LoVo (cell line): Measurements from ENCODE around the gene GTPBP4.
"Not testable (repeated sequence)": the region's sequence is repeated elsewhere in the genome, so short reads cannot be mapped to it uniquely, and the experiment has no call there.

Experiments used
- DNase-seq: peaks from one replicate; pipeline ENCODE4 v3.0.0-alpha.2; 2016; ENCODE audit warnings: low spot score

GTPBP4 gene

DNA sequence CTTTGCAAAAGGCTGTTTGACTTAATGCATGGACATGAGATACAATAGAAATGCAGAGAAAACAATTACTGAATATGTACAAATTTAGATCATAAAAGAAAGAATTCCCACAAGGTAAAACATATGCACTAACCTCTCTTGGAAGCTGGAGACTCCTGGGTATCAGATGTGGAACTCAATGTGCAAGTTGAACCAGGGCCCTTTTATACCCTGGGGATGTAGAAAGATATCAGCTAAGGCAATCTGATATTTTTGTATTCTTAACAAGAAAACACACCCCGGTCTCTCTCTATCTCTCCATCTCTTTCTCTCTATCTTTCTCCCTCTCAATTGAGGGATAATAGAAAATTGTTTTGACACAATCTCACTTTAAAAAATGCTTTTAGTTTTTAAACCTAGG, 37.4 kb downstream of the GTPBP4 start, which contains the start of gene IDI2:
Gene IDI2, minus strand, starts transcription at position 177 of the 400 bp plus-strand sequence. CDS start 1,136 bp downstream, outside the sequence.
- DNase-seq, result no peak

DNA sequence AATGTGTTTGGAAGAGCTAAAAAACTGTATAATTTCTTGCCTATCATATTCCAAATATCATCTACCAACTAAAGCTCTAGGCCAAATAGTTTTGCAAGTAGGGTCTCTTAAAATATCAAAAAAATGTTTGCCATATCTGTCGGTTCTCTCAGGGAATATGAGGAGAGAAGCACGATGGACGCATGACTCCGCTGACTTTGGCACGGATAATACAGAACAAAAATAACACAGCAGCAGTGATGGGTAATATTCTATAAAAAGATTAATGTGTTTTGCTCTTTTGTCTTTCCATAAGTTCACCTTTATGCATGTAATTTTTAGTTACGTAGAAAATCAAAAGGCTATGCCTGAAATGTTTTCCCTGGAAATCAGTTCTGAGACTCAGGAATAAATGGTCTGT, 38.3 kb downstream of the GTPBP4 start:
- no peak for DNase-seq

DNA sequence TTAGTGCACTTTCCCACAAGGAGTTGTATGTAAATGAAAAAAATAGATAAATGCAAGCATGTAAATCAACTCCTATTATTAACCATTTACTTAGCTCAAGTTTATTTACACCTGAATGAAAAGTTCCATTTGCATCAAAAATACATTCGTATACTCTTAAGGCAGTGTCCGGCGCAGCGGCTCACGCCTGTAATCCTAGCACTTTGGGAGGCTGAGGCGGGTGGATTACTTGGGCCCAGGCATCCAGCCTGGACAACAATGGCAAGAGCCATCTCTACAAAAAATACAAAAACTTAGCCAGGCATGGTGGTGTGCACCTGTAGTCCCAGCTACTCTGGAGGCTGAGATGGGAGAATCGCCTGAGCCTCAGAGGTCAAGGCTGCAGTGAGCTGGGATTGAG, 41.6 kb downstream of the GTPBP4 start:
- no peak for DNase-seq

DNA sequence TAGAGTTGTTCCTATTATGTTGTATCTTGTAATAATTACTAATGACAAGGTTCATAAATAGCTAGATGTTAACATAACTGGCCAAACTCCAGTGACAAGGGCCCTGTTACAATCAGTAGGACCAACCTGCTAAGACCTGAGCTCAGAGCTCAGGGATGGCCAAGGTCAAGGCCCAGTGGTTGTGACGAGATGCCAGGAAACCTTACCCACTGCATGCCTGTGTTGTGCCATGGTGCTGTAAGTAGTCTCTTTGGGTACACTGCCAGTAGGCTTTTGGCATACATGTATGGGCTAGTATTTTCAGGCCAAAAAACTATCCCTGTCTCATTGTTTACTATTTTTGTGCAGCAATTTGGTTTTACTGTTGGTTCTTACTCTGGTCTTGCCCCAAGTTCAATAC, 45.4 kb downstream of the GTPBP4 start:
- no peak for DNase-seq

DNA sequence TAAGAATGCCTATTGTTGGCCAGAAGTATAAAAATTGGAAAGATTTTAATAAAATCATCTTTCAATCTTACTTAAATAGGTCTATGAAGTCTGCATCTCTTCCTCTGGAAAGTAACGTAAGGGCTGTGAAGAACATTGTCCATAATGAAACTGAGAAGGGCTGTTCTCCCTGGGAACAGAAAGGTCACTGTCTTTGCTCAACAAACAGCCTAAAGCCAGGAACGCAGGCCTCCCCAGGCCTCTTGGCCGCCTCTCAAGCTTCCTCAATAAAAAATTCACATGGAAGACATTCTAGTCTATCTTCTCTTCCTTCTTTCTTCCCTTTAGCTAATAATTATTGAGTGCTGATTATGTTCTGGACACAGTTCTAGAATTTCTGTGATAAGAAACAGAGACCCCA, 46.5 kb downstream of the GTPBP4 start:
- no peak for DNase-seq

DNA sequence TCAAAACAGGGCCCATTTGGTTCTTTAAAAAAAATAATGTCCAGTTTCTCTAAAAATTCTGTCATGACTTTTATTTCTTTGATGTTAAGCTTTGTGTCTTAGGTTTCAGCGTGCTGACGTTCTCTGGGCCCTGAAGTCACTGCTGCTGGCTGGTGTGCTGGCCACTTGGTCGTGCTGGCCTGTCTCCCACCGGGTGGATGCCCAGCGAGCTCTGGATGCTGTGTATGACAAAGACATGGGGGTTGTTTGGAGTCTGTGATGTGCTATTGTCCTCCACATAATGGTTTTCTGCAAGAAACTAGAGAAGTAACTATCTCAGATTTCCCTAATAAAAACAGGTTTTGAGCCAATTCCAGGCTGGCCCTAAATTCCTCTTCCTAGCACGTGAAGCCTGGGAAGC, 47.0 kb downstream of the GTPBP4 start:
- DNase-seq, result no peak

DNA sequence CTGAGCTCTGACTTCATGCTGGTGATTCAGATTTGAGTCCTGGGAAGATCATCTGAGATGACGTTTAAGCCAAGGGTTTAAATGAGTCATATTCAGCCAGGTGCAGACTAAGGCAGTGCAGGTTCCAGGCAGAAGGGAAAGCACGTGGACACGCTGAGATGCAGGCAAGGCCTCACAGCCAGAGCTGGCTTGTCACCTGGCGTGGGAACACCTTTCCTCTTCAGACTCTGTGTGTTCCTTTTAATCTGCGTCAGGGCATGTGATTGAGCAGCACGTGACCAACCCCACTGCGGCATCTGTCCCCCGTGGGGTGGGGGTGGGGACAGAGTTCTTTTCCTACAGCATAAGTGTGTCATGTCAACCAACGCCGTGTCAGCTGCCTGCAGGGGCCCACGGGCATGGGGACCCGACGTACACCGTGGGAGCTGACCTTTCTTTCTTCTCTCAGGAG, 48.1 kb downstream of the GTPBP4 start:
- no peak for DNase-seq

DNA sequence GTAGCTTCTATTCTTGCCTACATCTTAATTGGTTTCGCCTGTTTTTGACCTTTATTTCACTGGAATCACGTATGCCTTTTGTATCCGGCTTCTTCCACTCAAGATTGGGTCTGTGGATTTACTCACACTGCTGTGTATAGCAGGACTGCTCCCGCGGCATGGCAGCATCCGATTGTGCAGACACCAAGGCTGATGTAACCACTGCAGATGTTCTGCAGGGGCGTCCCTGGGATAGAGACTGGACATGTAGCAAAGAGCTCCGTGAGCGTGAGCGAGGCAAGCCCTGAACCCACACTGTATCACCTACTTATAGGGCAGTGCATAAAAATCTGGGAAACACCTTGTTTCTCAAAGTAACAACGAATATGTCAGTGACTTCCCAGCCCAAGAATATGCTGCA, 48.9 kb downstream of the GTPBP4 start:
- no peak for DNase-seq

DNA sequence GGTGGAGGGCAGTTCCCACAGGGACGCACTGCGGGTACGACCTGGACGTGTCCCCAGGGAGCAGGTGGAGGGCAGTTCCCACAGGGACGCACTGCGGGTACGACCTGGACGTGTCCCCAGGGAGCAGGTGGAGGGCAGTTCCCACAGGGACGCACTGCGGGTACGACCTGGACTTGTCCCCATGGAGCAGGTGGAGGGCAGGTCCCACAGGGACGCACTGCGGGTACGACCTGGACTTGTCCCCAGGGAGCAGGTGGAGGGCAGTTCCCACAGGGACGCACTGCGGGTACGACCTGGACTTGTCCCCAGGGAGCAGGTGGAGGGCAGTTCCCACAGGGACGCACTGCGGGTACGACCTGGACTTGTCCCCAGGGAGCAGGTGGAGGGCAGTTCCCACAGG, 50.5 kb downstream of the GTPBP4 start:
- DNase-seq, result not testable (repeated sequence)

DNA sequence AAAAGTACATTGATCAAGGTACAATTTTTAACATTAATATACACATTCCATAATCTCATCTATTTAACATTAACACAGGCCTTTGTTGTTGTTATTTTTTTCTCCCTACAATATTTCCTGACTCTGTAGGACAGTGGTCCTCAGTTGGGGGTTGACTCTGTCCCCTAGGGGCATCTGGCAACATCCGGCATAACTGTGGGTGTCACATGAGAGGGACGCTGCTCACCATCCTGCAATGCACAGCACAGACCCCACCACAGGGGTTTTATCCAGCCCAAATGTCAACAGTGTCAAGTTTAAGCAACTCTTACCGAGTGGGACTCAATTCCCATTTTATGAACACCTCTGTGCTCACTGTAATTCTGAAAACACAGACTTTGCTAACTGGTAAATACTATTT, 51.9 kb downstream of the GTPBP4 start:
- no peak for DNase-seq

DNA sequence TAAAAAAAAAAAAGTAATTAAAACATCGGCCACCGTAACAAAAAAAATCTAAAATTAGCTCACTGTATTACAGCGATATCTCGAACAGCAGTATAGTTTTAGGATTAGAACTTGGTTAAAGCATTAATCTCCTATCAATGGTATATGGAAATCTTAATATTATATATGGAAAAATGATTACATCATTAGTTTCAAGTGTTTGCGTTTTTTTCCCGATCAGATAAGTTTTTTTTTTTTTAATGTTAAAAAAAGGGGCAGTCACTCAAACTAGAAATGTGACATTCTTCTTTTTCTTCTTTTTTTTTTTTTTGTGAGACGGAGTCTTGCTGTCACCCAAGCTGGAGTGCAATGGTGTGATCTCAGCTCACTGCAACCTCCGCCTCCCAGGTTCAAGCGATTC, 53.3 kb downstream of the GTPBP4 start:
- no peak for DNase-seq

DNA sequence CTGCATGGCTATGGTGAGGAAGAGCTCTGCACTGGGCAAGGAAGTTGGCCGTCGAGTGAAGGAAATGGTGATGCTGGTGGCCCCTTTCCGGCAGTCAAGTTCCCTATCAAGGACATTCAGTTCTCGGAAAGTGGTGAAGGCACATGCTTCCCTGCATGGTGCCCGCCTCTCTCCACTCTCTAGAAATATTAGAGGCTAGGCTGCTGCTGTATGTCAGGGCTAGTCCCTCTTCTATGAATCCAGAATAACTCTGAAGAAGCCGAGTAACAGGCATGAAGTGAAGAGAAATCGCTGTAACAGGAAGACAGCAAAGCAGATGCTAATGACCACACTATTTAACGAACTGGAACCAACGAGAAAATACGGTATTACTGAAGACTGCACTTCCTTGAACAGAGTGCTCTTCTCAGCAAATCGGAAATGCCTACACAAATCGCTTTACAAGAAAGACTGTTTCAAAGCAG, 55.3 kb downstream of the GTPBP4 start:
- no peak for DNase-seq

DNA sequence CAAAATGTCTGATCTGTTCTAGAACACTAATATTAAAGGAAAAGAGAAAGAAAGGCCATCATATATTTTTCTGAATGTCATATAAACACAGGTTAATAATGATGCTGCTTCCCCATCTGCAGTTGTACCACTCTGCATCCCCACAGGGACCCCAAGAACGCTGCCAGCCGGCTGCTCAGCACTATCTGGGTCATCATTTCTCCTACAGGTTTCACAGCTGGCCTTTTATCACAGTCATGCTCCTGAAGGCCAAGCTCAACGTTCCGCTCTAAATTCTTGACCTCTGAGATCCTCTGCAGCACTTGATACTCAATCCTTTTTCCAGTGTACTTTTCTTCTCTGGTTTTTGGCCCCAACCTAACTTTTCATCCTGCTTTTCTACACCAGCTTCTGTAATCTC, 55.9 kb downstream of the GTPBP4 start:
- DNase-seq, result no peak

DNA sequence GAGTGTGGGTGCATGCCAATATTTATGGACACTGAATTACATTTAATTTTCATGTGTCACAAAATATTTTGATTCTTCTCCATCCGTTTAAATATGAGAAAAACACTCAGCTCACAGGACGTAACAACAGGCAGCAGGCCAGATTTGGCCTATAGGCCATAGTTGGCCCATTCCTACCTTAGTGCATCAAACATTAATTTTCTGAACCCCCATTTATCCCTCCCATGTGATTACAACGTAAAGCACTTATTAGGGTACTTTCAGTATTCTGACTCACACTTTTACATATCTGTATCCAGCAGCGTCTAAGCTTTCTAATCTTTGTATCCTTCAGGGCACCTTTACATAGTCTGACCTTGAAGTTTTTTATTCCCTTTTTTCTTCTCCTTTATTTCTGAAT, 56.7 kb downstream of the GTPBP4 start:
- DNase-seq, result no peak

DNA sequence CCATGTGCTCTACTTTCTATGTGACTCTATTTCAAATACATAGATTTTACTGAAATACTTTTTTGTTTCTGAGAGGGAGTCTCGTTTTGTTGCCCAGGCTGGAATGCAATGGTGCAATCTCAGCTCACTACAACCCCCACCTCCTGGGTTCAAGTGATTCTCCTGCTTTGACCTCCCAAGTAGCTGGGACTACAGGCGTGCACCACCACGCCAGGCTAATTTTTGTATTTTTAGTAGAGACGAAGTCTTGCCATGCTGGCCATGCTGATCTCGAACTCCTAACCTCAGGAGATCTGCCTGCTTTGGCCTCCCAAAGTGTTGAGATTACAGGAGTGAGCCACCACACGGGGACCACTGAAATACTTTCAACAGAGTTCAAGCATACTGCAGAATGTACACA, 57.2 kb downstream of the GTPBP4 start:
- no peak for DNase-seq

DNA sequence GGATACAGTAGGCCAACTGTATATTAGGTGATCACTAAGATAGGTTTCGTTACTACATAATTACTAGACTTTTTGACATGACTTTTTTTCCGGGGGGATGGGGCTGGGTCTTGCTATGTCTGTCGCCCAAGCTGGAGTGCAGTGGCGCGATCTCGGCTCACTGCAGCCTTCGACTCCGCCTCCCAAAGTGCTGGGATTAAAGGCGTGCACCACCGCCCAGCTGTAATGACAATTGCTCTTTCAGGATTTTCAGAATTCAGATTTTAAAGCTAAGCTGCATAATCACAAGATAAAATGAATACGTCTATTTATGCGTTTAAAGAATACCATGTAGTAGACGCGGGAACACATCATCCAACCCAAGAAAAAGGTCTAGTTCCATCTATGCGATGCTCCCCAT, 59.7 kb downstream of the GTPBP4 start:
- DNase-seq, result no peak

DNA sequence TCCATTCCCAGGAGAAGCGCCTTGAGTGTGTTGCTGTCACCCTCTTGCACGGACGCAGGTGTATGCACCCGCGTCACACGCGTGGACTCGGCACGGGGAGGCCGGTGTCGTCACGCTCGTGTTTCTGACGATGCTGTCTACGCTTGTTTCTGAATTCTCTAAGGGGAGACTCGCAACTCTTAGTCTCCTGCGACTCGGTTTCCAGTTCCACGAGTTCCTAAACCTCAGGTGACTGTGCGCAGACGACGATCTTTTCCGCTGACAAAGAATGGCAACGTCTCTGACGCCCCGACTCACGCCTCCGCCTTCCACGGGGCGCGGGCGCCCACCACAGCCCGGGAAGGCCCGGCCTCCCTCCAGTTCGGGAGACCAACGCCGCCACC, 60.1 kb downstream of the GTPBP4 start:
- DNase-seq, result no peak

DNA sequence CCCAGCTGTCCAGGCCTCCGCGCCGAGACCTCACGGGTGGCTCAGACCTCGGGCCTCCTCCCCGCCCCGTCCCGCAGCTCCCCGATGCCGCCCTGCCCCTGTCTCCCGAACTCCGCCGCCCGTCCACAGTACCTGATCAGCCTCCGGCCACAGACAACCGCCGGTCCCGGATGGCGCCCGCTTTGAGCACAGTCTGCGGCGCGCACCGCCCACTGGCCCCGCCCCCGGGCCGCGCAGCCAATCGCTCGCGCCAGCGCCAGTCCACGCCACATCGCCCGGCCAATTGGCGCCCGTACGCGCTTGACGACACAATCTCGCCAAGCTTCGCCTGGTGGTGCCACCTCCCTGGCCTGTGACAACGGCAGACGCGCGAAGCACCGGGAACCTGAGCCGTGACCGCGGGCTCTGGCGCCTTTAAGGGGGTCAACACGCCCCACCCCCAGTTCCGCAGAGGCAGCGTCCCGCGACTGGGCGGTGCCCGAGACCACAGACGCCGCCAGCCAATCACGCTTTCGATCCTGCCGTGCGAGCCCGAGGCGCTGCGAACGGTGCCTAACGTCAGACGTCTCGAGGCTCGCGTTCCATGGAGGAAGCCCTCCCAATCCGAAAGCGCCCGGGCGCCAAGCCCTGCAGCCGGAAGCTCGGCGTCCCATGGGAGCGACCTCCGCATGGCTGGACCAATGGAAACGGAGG, 60.6 kb downstream of the GTPBP4 start, which contains the start of gene IDI1:
Gene IDI1, minus strand, starts transcription at position 388 of the 693 bp plus-strand sequence. Its CDS starts 116 bp downstream, at position 272.
- peak; percentile 96 for DNase-seq

DNA sequence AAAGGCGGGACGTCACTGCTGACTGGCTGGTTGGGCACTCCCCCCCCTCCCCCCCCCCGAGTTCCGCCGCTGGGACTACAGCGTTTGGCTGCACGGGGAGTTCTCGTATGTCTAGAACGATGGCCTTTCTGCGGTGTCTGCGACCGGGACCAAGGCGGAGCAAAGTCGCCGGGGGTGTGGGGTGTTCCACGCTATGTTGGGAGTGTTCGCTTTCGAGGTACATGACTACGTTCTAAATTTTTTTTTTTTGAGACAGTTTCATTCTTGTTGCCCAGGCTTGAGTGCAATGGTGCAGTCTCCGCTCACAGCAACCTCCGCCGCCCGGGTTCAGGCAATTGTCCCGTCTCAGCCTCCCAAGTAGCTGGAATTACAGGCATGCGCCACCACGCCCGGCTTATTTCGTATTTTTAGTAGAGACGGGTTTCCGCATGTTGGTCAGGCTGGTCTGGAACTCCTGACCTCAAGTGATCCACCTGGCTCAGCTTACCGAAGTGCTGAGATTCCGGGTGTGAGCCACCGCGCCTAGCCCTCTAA, 61.3 kb downstream of the GTPBP4 start:
- DNase-seq, result peak; percentile 27

DNA sequence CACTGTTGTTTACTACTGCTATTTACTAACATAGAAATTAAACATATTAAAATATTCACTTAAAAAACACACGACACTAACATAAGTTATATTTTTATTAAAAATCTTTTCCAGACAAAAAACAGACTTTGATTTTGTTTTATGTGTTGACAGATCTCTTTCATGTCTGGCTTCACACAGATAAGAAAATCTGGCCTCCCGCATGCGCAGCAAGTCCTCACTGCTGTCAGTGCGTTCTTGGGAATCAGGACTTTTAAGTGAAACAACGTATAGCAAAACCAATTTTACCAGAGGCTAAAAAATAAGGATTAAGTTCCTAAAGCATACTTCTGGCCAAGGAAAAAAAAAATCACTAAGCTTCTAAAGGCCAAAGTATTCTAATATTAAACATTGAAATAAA, 61.9 kb downstream of the GTPBP4 start:
- peak; percentile 25 for DNase-seq

DNA sequence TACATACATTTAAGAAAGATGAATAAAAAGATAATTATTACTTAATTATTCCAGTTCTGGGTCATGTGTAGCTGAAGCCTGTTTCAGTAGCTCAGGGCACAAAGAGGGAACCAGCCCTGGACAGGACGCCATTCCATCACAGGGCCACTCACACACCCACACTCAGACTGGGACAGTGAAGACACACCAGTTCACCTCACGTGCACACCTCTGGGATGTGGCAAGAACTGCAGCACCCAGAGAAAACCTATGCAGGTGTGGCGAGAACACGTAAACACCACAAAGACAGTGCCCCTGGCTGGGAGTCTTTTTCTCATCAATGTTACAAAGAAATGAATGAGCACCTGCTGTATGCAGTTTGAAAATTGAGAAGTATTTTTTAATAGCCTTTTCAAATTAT, 62.3 kb downstream of the GTPBP4 start:
- peak; percentile 58 for DNase-seq

DNA sequence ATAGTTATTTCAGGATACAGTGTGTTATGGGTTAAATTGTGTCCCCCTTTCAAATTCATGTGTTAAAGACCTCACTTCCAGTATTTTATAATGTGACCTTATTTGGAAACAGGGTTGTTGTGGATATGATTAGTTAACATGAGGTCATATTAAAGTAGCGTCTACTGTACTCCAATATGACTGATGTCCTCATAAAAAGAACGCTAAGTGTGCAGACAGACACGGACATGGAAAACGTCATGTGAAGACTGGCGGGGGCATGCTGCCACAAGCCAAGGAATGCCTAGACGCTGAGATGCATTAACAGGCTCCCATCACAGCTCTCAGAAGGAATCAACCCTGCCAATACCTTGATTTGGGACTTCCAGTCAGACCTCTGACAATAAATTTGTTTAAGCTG, 66.5 kb downstream of the GTPBP4 start:
- no peak for DNase-seq

DNA sequence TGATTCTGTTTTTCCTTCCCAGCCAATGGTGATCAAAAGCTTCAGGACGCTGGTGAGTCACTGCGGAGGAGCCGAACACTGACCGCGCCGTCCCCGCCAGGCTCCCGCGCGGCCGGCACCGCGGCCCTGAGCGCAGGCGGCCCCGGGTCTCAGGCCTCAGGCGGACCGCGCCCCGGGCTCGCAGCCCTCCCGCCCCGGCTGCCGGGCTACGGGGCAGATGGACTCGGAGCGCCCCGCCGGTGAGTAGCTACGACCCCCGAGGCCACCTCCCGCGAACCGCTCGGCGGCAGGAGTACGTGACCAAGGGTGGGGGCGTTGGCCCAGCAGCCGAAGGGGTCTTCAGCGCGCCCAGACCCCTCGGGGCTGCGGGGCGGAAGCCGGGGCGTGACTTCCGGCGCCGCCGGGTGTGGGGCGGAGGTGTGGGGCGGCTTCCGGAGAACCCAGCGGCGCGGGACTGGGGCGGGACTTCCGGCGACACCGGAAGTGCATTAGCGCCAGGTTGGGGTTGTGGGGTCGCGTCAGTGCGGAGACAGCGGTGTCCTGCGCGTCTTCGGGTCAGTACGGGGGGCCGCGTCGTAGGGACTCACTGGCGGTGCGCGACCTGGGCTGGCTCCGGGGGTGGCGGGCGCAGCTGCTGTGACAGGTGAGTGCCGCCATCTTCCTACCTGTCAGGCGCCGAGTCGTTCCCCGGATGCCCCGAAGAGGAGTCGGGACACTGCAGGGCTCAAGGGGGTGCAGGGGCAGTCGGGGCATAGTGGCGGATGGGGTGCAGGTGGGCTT, 68.3 kb downstream of the GTPBP4 start, which contains the start of gene WDR37:
Gene WDR37, plus strand, starts transcription at position 60 of the 780 bp plus-strand sequence. CDS start 15,771 bp downstream, outside the sequence.
- peak; percentile 75 for DNase-seq
